Upper lobe of left lung (tissue), 6 donors: ENCODE results near the gene PDGFC. TPM values are rescaled to one million over a fixed set of nuclear protein-coding genes. Genes with fewer than 3 reads are reported as not detected.

Experiments used
- ATAC-seq, 2 donors: fragments of 200-7000 bp; cut with Tn5 transposase; one replicate each; pipeline ENCODE4 v1.9.1; 2022; ENCODE audit warnings: mild to moderate bottlenecking in 2 of 2, moderate library complexity in 2 of 2; ENCODE audit not compliant: low FRiP score in 2 of 2
- DNase-seq, 2 donors: peaks; one replicate each; pipeline ENCODE4 v3.0.0-alpha.2; 2019 to 2020
- H3K27ac ChIP-seq, 4 donors: fragments of 200-600 bp; sonication (generic); one replicate each; pipeline ENCODE4 v1.5.1; 2016 to 2019
- H3K27me3 ChIP-seq, 4 donors: fragments of 200-600 bp; sonication (generic); one replicate each; pipeline ENCODE4 v1.5.1; 2017 to 2019
- H3K36me3 ChIP-seq, 4 donors: fragments of 200-600 bp; sonication (generic); one replicate each; pipeline ENCODE4 v1.5.1; 2016 to 2019
- H3K4me1 ChIP-seq, 4 donors: fragments of 200-600 bp; sonication (generic); one replicate each; pipeline ENCODE4 v1.5.1; 2018 to 2019
- H3K4me3 ChIP-seq, 4 donors: fragments of 200-600 bp; sonication (generic); one replicate each; pipeline ENCODE4 v1.5.1; 2017 to 2019; ENCODE audit warnings: mild to moderate bottlenecking in 2 of 4, moderate library complexity in 1 of 4
- H3K9me3 ChIP-seq, 4 donors: fragments of 200-600 bp; sonication (generic); one replicate each; pipeline ENCODE4 v1.5.1; 2018 to 2019
- CTCF ChIP-seq, 6 experiments: fragments of 450-650 bp in 4 of 6; fragments of 200-600 bp in 2 of 6; sonication (generic) in 2 of 6; IDR thresholded peaks; one replicate each; pipeline ENCODE4 v1.5.1; 2016 to 2019; ENCODE audit warnings: antibody characterized with exemption in 6 of 6
- EP300 ChIP-seq, 4 donors: sonication (generic); formaldehyde crosslinking; IDR thresholded peaks; one replicate each; pipeline ENCODE4 v1.5.1; 2017; ENCODE audit warnings: antibody characterized with exemption in 4 of 4, control low read depth in 2 of 4
- POLR2A ChIP-seq, 4 donors: fragments of 450-650 bp; IDR thresholded peaks; one replicate each; pipeline ENCODE4 v1.5.1; 2016 to 2017; ENCODE audit warnings: antibody characterized with exemption in 4 of 4, mild to moderate bottlenecking in 2 of 4
- POLR2AphosphoS5 ChIP-seq, 2 donors: sonication (generic); formaldehyde crosslinking; IDR thresholded peaks; one replicate each; pipeline ENCODE4 v1.5.1; 2017; ENCODE audit warnings: antibody characterized with exemption in 2 of 2
- WGBS, 2 donors: methylation state at CpG; one replicate each; pipeline ENCODE4 v1.1.5; 2017 to 2018; 5-methylcytosine and 5-hydroxymethylcytosine counted together
- total RNA-seq, 6 donors: library from RNA; depleted of rRNA in 4 of 6; stranded (reverse); fragments of >200 nt in 4 of 6; gene quantifications; one replicate each; pipeline versions ENCODE4 v1.1.0 to v1.2.1, GENCODE V29; 2016 to 2021
- donor health status: DM: no; HTN: no; CAD: no; lungs with moderate emphysema.
- donor health status: DM: no; HTN: yes; CAD: no; lungs with severe emphysema.

PDGFC gene
- total RNA-seq, 6 donors from 2014 or later: 14.4 to 39.9 (median 28.5) TPM

- Histone ChIP-seq H3K27me3 (no peaks in the 10 kb centered on the region), H3K4me3 (no peak overlapping the region), H3K4me1 (no peaks in the 10 kb centered on the region), H3K9me3 (no peaks in the 10 kb centered on the region), H3K36me3 (no peaks in the 10 kb centered on the region), H3K27ac (no peak overlapping the region)
- TF ChIP-seq EP300 (IDR thresholded peaks at IDR 0.05): no peak
- no peak for TF ChIP-seq CTCF (IDR thresholded peaks at IDR 0.05)
- TF ChIP-seq POLR2A (IDR thresholded peaks at IDR 0.05): no peak
- TF ChIP-seq POLR2AphosphoS5 (IDR thresholded peaks at IDR 0.05): no peak
- no peak for DNase-seq
- no peak for ATAC-seq
- WGBS, 2 donors: 36 to 43% methylated on average over 2 of the region's 2 CpGs
Observed at GRCh38 chr4:156906325-156906724, 65.3 kb downstream of the PDGFC start.

GRCh38 chr4:156901871-156902270 is 69.7 kb downstream of the PDGFC start:
- TF ChIP-seq CTCF (IDR thresholded peaks at IDR 0.05): no peak
- TF ChIP-seq EP300 (IDR thresholded peaks at IDR 0.05): no peak
- no peak for TF ChIP-seq POLR2A (IDR thresholded peaks at IDR 0.05)
- TF ChIP-seq POLR2AphosphoS5 (IDR thresholded peaks at IDR 0.05): no peak
- WGBS, 2 donors: 78 to 90% methylated on average over 3 of the region's 3 CpGs

GRCh38 chr4:156898373-156899117 is 73.1 kb downstream of the PDGFC start:
- H3K9me3 ChIP-seq: no peaks in the 10 kb centered on the region
- H3K4me3 ChIP-seq: no peak overlapping the region
- peaks cover 0 to 6% (median 2%) of the 10 kb centered on the region in 4 donors for H3K4me1 ChIP-seq
- no peaks in the 10 kb centered on the region for H3K36me3 ChIP-seq
- DNase-seq: no peak
- WGBS, 2 donors: 44 to 54% methylated on average over 3 of the region's 3 CpGs
- H3K27ac ChIP-seq: peak overlapping the region in 1 of 4 donors; percentile 2
- no peaks in the 10 kb centered on the region for H3K27me3 ChIP-seq
- TF ChIP-seq EP300 (IDR thresholded peaks at IDR 0.05) (no peak), POLR2A (IDR thresholded peaks at IDR 0.05) (no peak), CTCF (IDR thresholded peaks at IDR 0.05) (no peak), POLR2AphosphoS5 (IDR thresholded peaks at IDR 0.05) (no peak)
- peak in 1 of 2 donors; percentile 63 for ATAC-seq

More at GRCh38 chr4:156901871-156902270, 69.7 kb downstream of the PDGFC start:
- Histone ChIP-seq H3K27ac (no peak overlapping the region), H3K4me1 (peaks cover 0 to 4% (median 0%) of the 10 kb centered on the region in 4 donors), H3K9me3 (no peaks in the 10 kb centered on the region), H3K4me3 (no peak overlapping the region), H3K36me3 (no peaks in the 10 kb centered on the region), H3K27me3 (no peaks in the 10 kb centered on the region)
- peak in 1 of 2 donors; percentile 34 for ATAC-seq
- DNase-seq: no peak

GRCh38 chr4:156896527-156896926 is 75.1 kb downstream of the PDGFC start:
- Histone ChIP-seq H3K27me3 (no peaks in the 10 kb centered on the region), H3K4me1 (peaks cover 0 to 6% (median 2%) of the 10 kb centered on the region in 4 donors), H3K9me3 (no peaks in the 10 kb centered on the region), H3K4me3 (no peak overlapping the region), H3K36me3 (no peaks in the 10 kb centered on the region), H3K27ac (no peak overlapping the region)
- 46 to 55% methylated on average over 1 of the region's 1 CpG for WGBS, 2 donors
- DNase-seq: no peak
- no peak for ATAC-seq
- TF ChIP-seq POLR2AphosphoS5 (IDR thresholded peaks at IDR 0.05): no peak
- TF ChIP-seq EP300 (IDR thresholded peaks at IDR 0.05): no peak
- TF ChIP-seq CTCF (IDR thresholded peaks at IDR 0.05): no peak
- TF ChIP-seq POLR2A (IDR thresholded peaks at IDR 0.05): no peak

GRCh38 chr4:156894234-156894633 is 77.4 kb downstream of the PDGFC start:
- ATAC-seq (no peak), DNase-seq (no peak)
- Histone ChIP-seq H3K27me3 (no peaks in the 10 kb centered on the region), H3K27ac (no peak overlapping the region), H3K36me3 (no peaks in the 10 kb centered on the region), H3K4me1 (peaks cover 0 to 6% (median 2%) of the 10 kb centered on the region in 4 donors), H3K4me3 (no peak overlapping the region), H3K9me3 (no peaks in the 10 kb centered on the region)
- WGBS, 2 donors: 90 to 92% methylated on average over 1 of the region's 1 CpG
- TF ChIP-seq POLR2AphosphoS5 (IDR thresholded peaks at IDR 0.05) (no peak), EP300 (IDR thresholded peaks at IDR 0.05) (no peak), CTCF (IDR thresholded peaks at IDR 0.05) (no peak), POLR2A (IDR thresholded peaks at IDR 0.05) (no peak)
